GM12878 (cell line): ENCODE results near the gene PLOD3. TPM values are rescaled to one million over a fixed set of nuclear protein-coding genes. Genes with fewer than 3 reads are reported as not detected.

ENCODE experiments used
- ATAC-seq: fragments of 200-7000 bp; cut with Tn5 transposase; 3 replicates; pipeline ENCODE4 v1.9.1; 2020; ENCODE audit warnings: mild to moderate bottlenecking, moderate library complexity
- BruUV-seq: library from RNA; stranded (reverse); fragments of 400-500 nt; replicated peaks from 2 replicates; lab custom pipeline; 2021; lab: Mats Ljungman, UMichigan
- CTCF ChIA-PET: fragments of 300-600 bp; sonication (Branson Sonifier 250); formaldehyde crosslinking; extraction: SDS; loops from one replicate; lab custom pipeline; 2021; ENCODE audit warnings: inconsistent platforms; lab: Yijun Ruan, JAX
- POLR2A ChIA-PET: fragments of 350-600 bp; formaldehyde crosslinking; extraction: SDS; loops from one replicate; lab custom pipeline; 2021; ENCODE audit warnings: inconsistent platforms; lab: Charles Lee
- RAD21 ChIA-PET: fragments of 300-600 bp; sonication (Branson Sonifier 250); formaldehyde crosslinking; loops from one replicate; lab custom pipeline; 2023; ENCODE audit warnings: antibody characterized with exemption; ENCODE audit not compliant: unreplicated experiment; lab: Charles Lee
- SMC1A ChIA-PET: fragments of 300-600 bp; sonication (Branson Sonifier 250); formaldehyde crosslinking; loops from one replicate; lab custom pipeline; 2023; ENCODE audit not compliant: unreplicated experiment, uncharacterized antibody; lab: Charles Lee
- DNase-seq: peaks from one replicate; pipeline ENCODE4 v3.0.0-alpha.2; 2011; ENCODE audit warnings: low read depth, low spot score
- FAIRE-seq: peaks from 3 replicates; lab custom pipeline; 2011; peaks lifted over from hg19 to GRCh38; lab: Jason Lieb, UNC
- H2AFZ ChIP-seq: 2 replicates; pipeline ENCODE4 v1.6.0; 2011; ENCODE audit warnings: low read depth, low read length, control low read depth; ENCODE audit not compliant: control insufficient read depth
- H3K27ac ChIP-seq: 2 replicates; pipeline ENCODE4 v1.5.1; 2011; ENCODE audit warnings: control low read depth; ENCODE audit not compliant: control insufficient read depth, insufficient read depth
- H3K27me3 ChIP-seq, 2 experiments: replicated peaks in 1 of 2; 2 replicates each; pipeline versions ENCODE4 v1.6.0 to v1.6.1; 2011; ENCODE audit warnings: low read length in 1 of 2; ENCODE audit not compliant: control insufficient read depth in 2 of 2, insufficient read depth in 2 of 2
- H3K36me3 ChIP-seq, 2 experiments: 2 replicates each; pipeline ENCODE4 v1.5.1; 2011; ENCODE audit warnings: low read length in 1 of 2; ENCODE audit not compliant: control insufficient read depth in 2 of 2, insufficient read depth in 2 of 2
- H3K4me1 ChIP-seq: 2 replicates; pipeline ENCODE4 v1.6.1; 2011; ENCODE audit warnings: mild to moderate bottlenecking, low read length, moderate library complexity, mixed read lengths; ENCODE audit not compliant: control insufficient read depth, insufficient read depth
- H3K4me2 ChIP-seq: 2 replicates; pipeline ENCODE4 v1.6.0; 2011; ENCODE audit warnings: control low read depth; ENCODE audit not compliant: control insufficient read depth, insufficient read depth
- H3K4me3 ChIP-seq: fragments of 200-600 bp; sonication (generic); 2 replicates; pipeline ENCODE4 v1.5.1; 2016
- H3K79me2 ChIP-seq: 2 replicates; pipeline ENCODE4 v1.6.0; 2011; ENCODE audit warnings: low read length; ENCODE audit not compliant: control insufficient read depth, insufficient read depth
- H3K9ac ChIP-seq: 2 replicates; pipeline ENCODE4 v1.8.0; 2011; ENCODE audit warnings: low read length, control low read depth, mixed read lengths; ENCODE audit not compliant: control insufficient read depth, insufficient read depth
- H3K9me3 ChIP-seq: replicated peaks from 3 replicates; pipeline ENCODE4 v1.5.1; 2011; ENCODE audit warnings: mild to moderate bottlenecking, low read length; ENCODE audit not compliant: control insufficient read depth, insufficient read depth
- H4K20me1 ChIP-seq: 2 replicates; pipeline ENCODE4 v1.6.0; 2011; ENCODE audit not compliant: control insufficient read depth, insufficient read depth
- CREM ChIP-seq: IDR thresholded peaks from 2 replicates; pipeline ENCODE4 v1.6.1; 2014; ENCODE audit warnings: antibody characterized with exemption, low read depth
- EED ChIP-seq: sonication (generic); IDR thresholded peaks from 2 replicates; pipeline ENCODE4 v1.6.1; 2016; ENCODE audit warnings: antibody characterized with exemption, low read depth
- EZH2 ChIP-seq: IDR thresholded peaks from 2 replicates; pipeline ENCODE4 v1.6.1; 2012; ENCODE audit warnings: low read depth, mild to moderate bottlenecking, control low read depth, inconsistent platforms, low read length, borderline replicate concordance; ENCODE audit not compliant: control insufficient read depth
- FOS ChIP-seq: IDR thresholded peaks from 3 replicates; pipeline ENCODE4 v1.6.1; 2011; ENCODE audit warnings: borderline replicate concordance; ENCODE audit not compliant: insufficient read length; ENCODE audit errors: extremely low read depth
- GATAD2B ChIP-seq: fragments of 450-650 bp; conservative IDR thresholded peaks from 2 replicates; pipeline ENCODE4 v1.6.1; 2017; ENCODE audit warnings: low read depth, mild to moderate bottlenecking, moderate library complexity
- IRF4 ChIP-seq: IDR thresholded peaks from 2 replicates; pipeline ENCODE4 v1.6.1; 2011; ENCODE audit warnings: low read depth, low read length
- JUND ChIP-seq: IDR thresholded peaks from 2 replicates; pipeline ENCODE4 v1.6.1; 2012; ENCODE audit warnings: low read depth, mild to moderate bottlenecking, low read length, improper control_type of control experiment, moderate library complexity
- RCOR1 ChIP-seq: conservative IDR thresholded peaks from 2 replicates; pipeline ENCODE4 v1.6.1; 2012; ENCODE audit warnings: low read depth, low read length, improper control_type of control experiment
- REST ChIP-seq: IDR thresholded peaks from 2 replicates; pipeline ENCODE4 v1.6.1; 2012; ENCODE audit warnings: mild to moderate bottlenecking, low read depth, low read length
- SREBF1 ChIP-seq: IDR thresholded peaks from 2 replicates; pipeline ENCODE4 v1.6.1; 2012; ENCODE audit warnings: mild to moderate bottlenecking, low read length
- SUPT20H ChIP-seq: IDR thresholded peaks from 2 replicates; pipeline ENCODE4 v1.6.1; 2011; ENCODE audit warnings: low read depth, mild to moderate bottlenecking, low read length, moderate library complexity, borderline replicate concordance; ENCODE audit not compliant: control insufficient read depth
- SUZ12 ChIP-seq: fragments of 200-600 bp; sonication (generic); IDR thresholded peaks from one replicate; pipeline ENCODE4 v1.6.1; 2018; ENCODE audit warnings: antibody characterized with exemption, mild to moderate bottlenecking; ENCODE audit not compliant: unreplicated experiment
- TAF1 ChIP-seq: IDR thresholded peaks from 2 replicates; pipeline ENCODE4 v1.6.1; 2011; ENCODE audit warnings: mild to moderate bottlenecking, low read depth, low read length, borderline replicate concordance
- TCF3 ChIP-seq: IDR thresholded peaks from 2 replicates; pipeline ENCODE4 v1.6.1; 2012; ENCODE audit warnings: low read depth, mild to moderate bottlenecking, low read length, borderline replicate concordance; ENCODE audit not compliant: insufficient read depth
- WGBS: methylation state at CpG from one replicate; pipeline ENCODE4 v1.1.6; 2016; ENCODE audit warnings: low lambda C conversion rate; ENCODE audit not compliant: insufficient replicate concordance, insufficient coverage; ENCODE audit errors: missing lambda C conversion rate; 5-methylcytosine and 5-hydroxymethylcytosine counted together
- in situ Hi-C: fragments of 300-500 bp; cut with MboI; formaldehyde crosslinking; loops from 9 replicates; pipeline ENCODE4 v1.14.3; 2018; ENCODE audit warnings: mixed read lengths
- intact Hi-C: fragments of 100-400 bp; cut with micrococcal nuclease; formaldehyde crosslinking; loops from one replicate; pipeline ENCODE4 v1.14.2; 2022; ENCODE audit not compliant: unreplicated experiment
- polyA plus RNA-seq, 11 experiments: library from polyadenylated mRNA; depleted of rRNA in 4 of 11; unstranded in 6 of 11; stranded (reverse) in 5 of 11; fragments of >200 nt; fragmentation: Nextera tagmentation in 4 of 11; fragmentation: Illumina TruSeq in 1 of 11; extraction: Ambion mirVana in 4 of 11; extraction: Trizol in 1 of 11; gene quantifications; 1 replicate in 1 of 11; 2 replicates in 10 of 11; pipeline versions ENCODE4 v1.2.1 to v1.2.3, GENCODE V29; 2011 to 2016; ENCODE audit warnings: inconsistent platforms in 2 of 11, missing spikeins in 2 of 11, low read depth in 1 of 11
- total RNA-seq, 4 experiments: library from RNA; depleted of rRNA in 3 of 4; stranded (reverse); fragments of >200 nt in 3 of 4; fragmentation: Illumina TruSeq in 1 of 4; extraction: Trizol in 1 of 4; gene quantifications; 2 replicates each; pipeline versions ENCODE4 v1.2.1 to v1.2.3, GENCODE V29; 2013 to 2021
- TF ChIP-seq, protein P1 (sequence below): IDR thresholded peaks from 2 replicates; pipeline ENCODE4 v1.6.1; 2011; ENCODE audit warnings: low read depth, mild to moderate bottlenecking, low read length, moderate library complexity, borderline replicate concordance; ENCODE audit errors: extremely low read depth

PLOD3 gene
- total and polyA plus RNA-seq, 10 of the 15 experiments (the other 5 are each of a cell fraction or from before 2014, with no cell fraction given) = 0.53 to 27.8 (median 15.1) TPM

GRCh38 chr7:101165075-101165957 lies 52.1 kb downstream of the PLOD3 start, which contains the start of gene VGF (continued):
- TF ChIP-seq SREBF1 (no peak), CREM (peak; percentile 70; the same call in 1 of the 2 replicates), FOS (no peak), GATAD2B (0 out of 2 replicates have a peak, but pooled peaks have one; percentile 21), TAF1 (no peak), RCOR1 (peak; percentile 93), TCF3 (peak; percentile 14; the same call in 1 of the 2 replicates), IRF4 (no peak)
- TF ChIP-seq, protein P1, sequence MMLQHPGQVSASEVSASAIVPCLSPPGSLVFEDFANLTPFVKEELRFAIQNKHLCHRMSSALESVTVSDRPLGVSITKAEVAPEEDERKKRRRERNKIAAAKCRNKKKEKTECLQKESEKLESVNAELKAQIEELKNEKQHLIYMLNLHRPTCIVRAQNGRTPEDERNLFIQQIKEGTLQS = peak; percentile 72; the same call in 1 of the 2 replicates

GRCh38 chr7:101164071-101164840 lies 53.1 kb downstream of the PLOD3 start:
- ATAC-seq (no peak), FAIRE-seq (no peak), DNase-seq (no peak)
- in situ Hi-C loops = no loop called here
- no peak overlapping the region for H2AFZ ChIP-seq
- no peak overlapping the region for H3K27ac ChIP-seq
- intact Hi-C loops = no loop called here
- H3K9ac ChIP-seq = no peak overlapping the region
- ChIA-PET SMC1A (interaction anchor here (1.9 kb wide), 1 partner anchor 20 kb away, joined by 8 read pairs; no protein-coding TSS in a partner anchor), CTCF (interaction anchor here (2.4 kb wide), 1 partner anchor 20 kb away, joined by 17 read pairs; no protein-coding TSS in a partner anchor), RAD21 (interaction anchor here (1.3 kb wide), 1 partner anchor 27 kb away, joined by 3 read pairs; no protein-coding TSS in a partner anchor), POLR2A (no interaction called here)
- no peaks in the 10 kb centered on the region for H3K79me2 ChIP-seq
- H3K4me2 ChIP-seq = peak overlapping the region; percentile 54; the same call in 1 of the 2 replicates
- no peaks in the 10 kb centered on the region for H4K20me1 ChIP-seq
- 14% methylated on average over 66 of the region's 75 CpGs for WGBS
- H3K9me3 ChIP-seq = no peaks in the 10 kb centered on the region; the same call in 2 of the 3 replicates
- H3K36me3 ChIP-seq = peaks cover 0 to 4% of the 10 kb centered on the region in 2 experiments; a peak in 3 of 4 replicates
- TF ChIP-seq SUPT20H (no peak), EZH2 (0 out of 2 replicates have a peak, but pooled peaks have one; percentile 24), SUZ12 (peak; percentile 65), TCF3 (no peak), REST (peak; percentile 81), JUND (no peak), EED (no peak)
- no TSS peak for BruUV-seq
- peaks cover 4% of the 10 kb centered on the region for H3K4me1 ChIP-seq
- peaks cover 9 to 25% of the 10 kb centered on the region in 2 experiments; a peak in 3 of 4 replicates for H3K27me3 ChIP-seq
- peak overlapping the region; percentile 55; the same call in 1 of the 2 replicates for H3K4me3 ChIP-seq
